G401.6 (cell line): ENCODE results near the gene FBXL14.

Experiments
- FAIRE-seq: peaks from 2 replicates; lab custom pipeline; 2012; peaks lifted over from hg19 to GRCh38; lab: Jason Lieb, UNC

Gene FBXL14, protein sequence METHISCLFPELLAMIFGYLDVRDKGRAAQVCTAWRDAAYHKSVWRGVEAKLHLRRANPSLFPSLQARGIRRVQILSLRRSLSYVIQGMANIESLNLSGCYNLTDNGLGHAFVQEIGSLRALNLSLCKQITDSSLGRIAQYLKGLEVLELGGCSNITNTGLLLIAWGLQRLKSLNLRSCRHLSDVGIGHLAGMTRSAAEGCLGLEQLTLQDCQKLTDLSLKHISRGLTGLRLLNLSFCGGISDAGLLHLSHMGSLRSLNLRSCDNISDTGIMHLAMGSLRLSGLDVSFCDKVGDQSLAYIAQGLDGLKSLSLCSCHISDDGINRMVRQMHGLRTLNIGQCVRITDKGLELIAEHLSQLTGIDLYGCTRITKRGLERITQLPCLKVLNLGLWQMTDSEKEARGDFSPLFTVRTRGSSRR

DNA sequence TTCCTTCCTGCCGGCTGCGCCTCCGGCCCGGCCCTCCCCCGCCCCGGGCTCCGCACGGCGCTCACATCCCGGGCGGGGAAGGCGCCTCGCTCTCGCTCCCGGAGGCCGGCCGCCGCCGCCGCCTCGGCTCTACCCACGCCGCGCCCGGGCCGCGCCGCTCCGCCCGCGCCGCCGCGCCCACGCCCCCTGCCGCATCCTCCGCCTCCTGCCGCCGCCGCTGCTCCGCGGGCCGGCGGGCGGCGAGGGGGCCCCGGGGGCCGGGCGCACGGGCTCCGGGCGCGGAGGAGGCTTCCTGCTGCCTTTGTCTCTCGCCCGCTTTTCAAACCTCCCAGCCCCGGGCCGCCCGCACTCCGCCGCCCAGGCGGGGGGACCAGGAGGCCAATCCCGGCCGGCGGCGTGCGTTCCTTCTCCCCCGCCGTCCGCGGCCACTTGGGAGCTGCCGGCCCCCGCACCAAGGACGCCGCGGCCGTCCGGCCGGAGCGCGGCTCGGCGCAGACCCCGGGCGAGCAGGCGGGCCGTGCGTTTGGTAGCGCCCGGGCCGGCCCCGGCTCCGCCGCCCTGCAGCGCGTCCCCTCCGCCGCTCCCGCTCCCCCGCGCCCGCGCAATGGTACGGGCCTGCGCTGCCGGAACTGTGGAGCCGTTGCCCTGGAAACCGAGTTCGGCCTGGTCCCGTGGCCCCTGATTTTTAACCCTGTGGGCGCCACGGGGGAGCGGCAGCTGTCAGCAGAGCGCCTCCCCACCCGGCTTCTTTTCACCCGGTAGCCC is at the start of gene FBXL14:
Gene FBXL14 (minus strand): TSS at position 321 of the 765 bp plus-strand sequence. CDS start 515 bp downstream, outside the sequence.
- FAIRE-seq, result no peak

- no peak for FAIRE-seq
These were observed 49.6 kb upstream of the FBXL14 start for GRCh38 chr12:1643905-1644533.

DNA sequence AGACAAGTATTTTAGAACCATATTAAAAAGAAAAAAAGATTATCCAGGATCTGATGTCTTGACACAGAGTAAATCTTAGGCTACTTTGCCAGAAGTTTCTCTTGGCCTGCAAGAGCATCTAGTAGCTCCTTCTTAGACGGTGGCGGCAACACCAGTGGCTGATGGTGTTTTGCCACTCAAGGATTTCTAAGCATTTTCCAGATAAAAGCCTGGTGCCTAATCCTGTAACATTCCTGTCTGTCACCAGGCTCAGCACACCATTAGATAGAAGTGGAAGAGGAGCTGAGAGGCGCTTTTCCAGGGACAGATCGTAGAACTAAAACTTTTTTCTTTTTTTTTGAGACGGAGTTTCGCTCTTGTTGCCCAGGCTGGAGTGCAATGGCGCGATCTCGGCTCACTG is 48.7 kb upstream of the FBXL14 start:
- no peak for FAIRE-seq

- no peak for FAIRE-seq
These were observed 48.1 kb upstream of the FBXL14 start for GRCh38 chr12:1642513-1642912.

- FAIRE-seq, result no peak
These were observed 46.2 kb upstream of the FBXL14 start for GRCh38 chr12:1640328-1641234.

DNA sequence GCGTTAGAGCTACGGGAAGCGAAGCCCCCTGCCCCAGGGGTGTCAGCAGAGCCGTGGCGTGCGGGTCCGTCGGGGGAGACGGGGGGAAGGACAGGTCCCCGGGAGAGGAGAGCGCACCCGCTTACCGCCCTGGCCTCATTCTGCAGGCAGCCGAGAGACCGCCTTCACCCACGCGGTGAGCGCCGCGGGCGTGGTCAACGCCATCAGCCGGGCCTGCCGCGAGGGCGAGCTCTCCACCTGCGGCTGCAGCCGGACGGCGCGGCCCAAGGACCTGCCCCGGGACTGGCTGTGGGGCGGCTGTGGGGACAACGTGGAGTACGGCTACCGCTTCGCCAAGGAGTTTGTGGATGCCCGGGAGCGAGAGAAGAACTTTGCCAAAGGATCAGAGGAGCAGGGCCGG is 45.2 kb upstream of the FBXL14 start:
- no peak for FAIRE-seq

GRCh38 chr12:1638203-1638602 is 43.8 kb upstream of the FBXL14 start:
- no peak for FAIRE-seq

DNA sequence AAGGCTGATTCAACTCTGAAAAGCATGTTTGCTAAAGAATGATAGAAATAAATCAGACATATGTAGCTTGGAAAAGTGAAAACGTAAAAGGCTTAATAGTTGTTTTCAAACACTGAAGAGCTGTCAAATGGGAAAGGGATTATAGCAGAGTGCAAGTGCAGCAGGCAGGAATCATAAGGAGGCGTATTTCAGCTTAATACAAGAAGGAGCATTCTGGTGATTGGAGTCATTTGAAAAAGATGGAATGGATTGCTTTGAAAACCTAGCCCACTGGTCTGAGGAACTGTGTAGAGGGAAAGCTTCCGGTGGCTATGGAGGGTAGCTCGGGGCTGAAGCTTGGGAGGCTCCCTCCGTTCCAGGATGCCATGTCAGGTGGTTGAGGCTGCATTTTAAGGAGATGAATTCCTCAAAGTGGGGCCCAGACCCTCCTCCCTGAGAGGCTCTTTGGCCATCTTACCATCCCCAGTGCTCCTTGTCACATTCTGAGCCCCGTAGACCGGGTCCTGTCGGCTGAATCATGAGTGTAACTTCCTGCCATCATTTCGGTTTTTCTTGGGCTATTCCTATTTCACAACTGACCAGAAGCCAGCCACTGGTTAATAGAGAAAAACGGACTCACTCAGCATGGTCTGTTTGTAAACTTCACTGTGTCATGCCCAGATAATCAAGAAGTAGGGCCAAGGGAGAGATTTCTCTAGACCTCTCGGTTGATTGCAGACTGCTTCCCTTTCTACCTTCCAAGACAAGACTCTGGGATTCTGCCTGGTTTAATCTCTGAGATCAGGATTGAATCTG is 41.1 kb upstream of the FBXL14 start:
- FAIRE-seq, result no peak

DNA sequence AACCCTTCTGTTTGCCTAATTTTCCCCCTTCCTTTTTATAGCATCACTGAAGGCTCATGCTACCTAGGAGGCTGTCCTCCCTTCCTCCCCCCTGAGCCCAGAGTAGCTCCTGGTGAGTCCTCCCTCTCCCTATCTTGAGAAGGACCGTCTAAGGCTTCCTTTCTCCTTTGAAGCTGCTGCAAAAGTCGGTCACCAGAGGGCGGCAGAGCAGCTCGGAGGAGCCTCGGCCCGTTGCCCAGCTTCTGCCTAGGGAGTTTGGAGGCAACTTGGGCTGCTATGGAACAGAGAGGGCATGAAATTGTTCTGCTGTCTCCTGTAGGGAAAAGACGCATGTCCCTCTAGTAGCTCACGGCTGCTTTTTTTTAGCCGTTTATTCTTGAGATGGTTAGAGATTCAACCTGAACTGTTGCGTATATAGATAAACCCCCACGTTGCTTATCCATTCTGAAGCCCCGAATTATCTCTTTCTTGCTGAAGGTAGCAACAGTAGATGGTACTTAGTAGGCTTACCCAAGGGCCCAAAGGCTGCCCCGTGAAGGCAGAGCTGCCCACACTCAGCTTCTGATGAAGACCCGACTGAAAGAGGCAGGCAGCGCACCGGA is 40.3 kb upstream of the FBXL14 start:
- FAIRE-seq, result peak; percentile 67

- no peak for FAIRE-seq
These were observed 39.8 kb upstream of the FBXL14 start for GRCh38 chr12:1634149-1634548.

DNA sequence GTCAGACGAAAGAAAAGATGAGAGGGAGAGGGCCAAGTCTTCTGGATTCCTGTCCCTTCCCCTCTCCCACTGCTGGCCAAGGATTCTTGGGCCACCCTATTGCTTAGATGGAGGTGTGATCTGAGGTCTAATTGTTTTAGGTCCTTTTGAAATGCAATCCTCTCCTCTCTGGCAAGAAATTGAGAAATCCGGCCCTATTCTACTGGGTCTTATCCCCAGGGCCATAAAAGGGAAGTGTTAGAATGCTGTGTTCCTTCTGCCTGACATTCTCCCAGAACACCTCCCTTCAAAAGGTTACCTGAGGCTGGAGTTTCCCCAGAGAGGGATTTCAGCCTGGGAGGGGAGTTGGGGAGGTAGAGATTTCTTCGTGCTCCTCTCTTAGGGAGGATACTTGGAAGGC is 39.1 kb upstream of the FBXL14 start:
- FAIRE-seq, result no peak

DNA sequence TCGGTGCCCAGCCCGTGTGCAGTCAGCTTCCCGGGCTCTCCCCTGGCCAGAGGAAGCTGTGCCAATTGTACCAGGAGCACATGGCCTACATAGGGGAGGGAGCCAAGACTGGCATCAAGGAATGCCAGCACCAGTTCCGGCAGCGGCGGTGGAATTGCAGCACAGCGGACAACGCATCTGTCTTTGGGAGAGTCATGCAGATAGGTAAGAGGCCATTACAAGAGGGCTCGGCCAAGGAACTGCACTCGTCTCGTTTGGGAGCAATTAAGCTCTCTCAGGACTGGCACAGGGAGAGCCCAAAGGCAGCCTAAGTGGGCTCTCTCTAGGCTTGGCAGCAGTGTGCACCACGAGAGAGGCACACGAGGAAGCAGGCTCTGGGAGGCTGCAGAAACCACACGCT is 38.3 kb upstream of the FBXL14 start:
- no peak for FAIRE-seq

- FAIRE-seq, result no peak
These were observed 36.6 kb upstream of the FBXL14 start for GRCh38 chr12:1630827-1631591.

GRCh38 chr12:1630133-1630826 is 35.9 kb upstream of the FBXL14 start:
- FAIRE-seq, result no peak

DNA sequence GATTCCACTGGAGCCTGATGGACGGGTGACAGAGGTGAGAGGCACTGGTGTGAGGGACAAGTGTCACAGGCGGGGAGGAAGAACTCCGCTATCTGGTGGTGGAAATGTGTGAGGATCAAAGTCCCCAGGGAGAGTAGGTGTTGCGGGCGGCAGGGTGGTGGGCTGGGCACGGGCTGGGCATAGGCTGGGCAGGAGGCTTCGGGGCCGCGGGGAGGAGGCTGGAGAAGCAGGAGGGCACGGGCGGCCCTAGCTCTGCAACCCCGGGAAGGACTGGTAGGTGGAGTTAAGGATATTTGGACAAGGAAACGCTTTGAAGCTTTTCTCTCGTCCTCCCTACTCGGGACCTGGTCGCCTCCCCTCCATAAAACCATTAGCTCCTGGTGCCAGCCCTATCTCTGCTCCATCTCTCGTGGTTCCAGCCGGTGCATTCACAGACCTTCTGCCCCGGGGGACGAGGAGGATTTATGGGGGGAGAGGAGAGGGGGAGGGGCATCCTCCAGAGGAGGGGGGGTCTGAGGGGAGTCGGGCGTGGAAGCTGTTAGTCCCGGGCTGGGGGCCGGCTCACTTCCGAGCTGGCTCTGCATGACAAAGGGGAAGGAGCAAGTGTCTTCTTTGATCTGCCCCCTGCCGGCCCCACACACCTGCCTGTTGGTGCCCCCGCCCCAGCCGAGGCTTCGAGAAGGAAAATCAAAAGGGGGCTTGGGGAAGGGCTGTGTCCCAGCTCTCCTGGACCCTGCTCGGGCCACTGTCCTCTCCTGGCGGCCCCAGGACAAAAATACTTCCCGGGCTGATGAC is 35.2 kb upstream of the FBXL14 start:
- no peak for FAIRE-seq

- FAIRE-seq, result no peak
These were observed 34.4 kb upstream of the FBXL14 start, which contains the start of gene WNT5B for GRCh38 chr12:1628666-1629337. TSS of gene WNT5B (plus strand) at chr12:1629231. CDS start at chr12:1631355, 2,124 bp downstream.

- no peak for FAIRE-seq
These were observed 28.0 kb upstream of the FBXL14 start for GRCh38 chr12:1622406-1622805.

- FAIRE-seq, result no peak
These were observed 25.7 kb upstream of the FBXL14 start for GRCh38 chr12:1620092-1620491.
